IMR-90 (cell line): Measurements from ENCODE around the gene TSC2. TPM values are rescaled to one million over a fixed set of nuclear protein-coding genes. Genes with fewer than 3 reads are reported as not detected.
A peak's percentile ranks its signal among the peaks of the same experiment; 100 is the strongest.

Experiments
- ATAC-seq: fragments of 200-7000 bp; cut with Tn5 transposase; 2 replicates; pipeline ENCODE4 v1.9.1; 2020; ENCODE audit warnings: low read depth, mild to moderate bottlenecking, moderate library complexity
- BruUV-seq: library from RNA; stranded (reverse); fragments of 400-500 nt; replicated peaks from 2 replicates; lab custom pipeline; 2021; lab: Mats Ljungman, UMichigan
- CTCF ChIA-PET: fragments of 300-600 bp; formaldehyde crosslinking; extraction: SDS; loops from one replicate; lab custom pipeline; 2021; ENCODE audit warnings: antibody characterized with exemption; lab: Yijun Ruan, JAX
- POLR2A ChIA-PET: fragments of 300-600 bp; sonication (Branson Sonifier 250); formaldehyde crosslinking; loops from one replicate; lab custom pipeline; 2022; ENCODE audit warnings: antibody characterized with exemption; ENCODE audit not compliant: unreplicated experiment; lab: Charles Lee
- DNase-seq: peaks from one replicate; pipeline ENCODE4 v3.0.0; 2013
- H2AFZ ChIP-seq: replicated peaks from 2 replicates; pipeline ENCODE3; 2013; ENCODE audit warnings: low read length, mild to moderate bottlenecking; ENCODE audit not compliant: poor library complexity
- H2AK5ac ChIP-seq: 2 replicates; pipeline ENCODE4 v1.6.1; 2013; ENCODE audit warnings: low read depth, low read length, inconsistent platforms
- H2AK9ac ChIP-seq: replicated peaks from 2 replicates; pipeline ENCODE3; 2013; ENCODE audit warnings: mild to moderate bottlenecking, low read depth, low read length, moderate library complexity; ENCODE audit not compliant: poor library complexity
- H2BK120ac ChIP-seq: 2 replicates; pipeline ENCODE4 v1.6.1; 2013; ENCODE audit warnings: low read depth, low read length, inconsistent platforms
- H2BK15ac ChIP-seq: 3 replicates; pipeline ENCODE4 v1.6.1; 2013; ENCODE audit warnings: low read depth, low read length, inconsistent platforms
- H2BK20ac ChIP-seq: 2 replicates; pipeline ENCODE4 v1.6.1; 2013; ENCODE audit warnings: low read depth, mild to moderate bottlenecking, inconsistent platforms, low read length, moderate library complexity
- H2BK5ac ChIP-seq: 2 replicates; pipeline ENCODE4 v1.6.1; 2013; ENCODE audit warnings: mild to moderate bottlenecking, low read depth, low read length, inconsistent platforms; ENCODE audit not compliant: poor library complexity, severe bottlenecking
- H3K14ac ChIP-seq: replicated peaks from 2 replicates; pipeline ENCODE4 v1.6.1; 2013; ENCODE audit warnings: low read depth, low read length, inconsistent platforms
- H3K18ac ChIP-seq: 2 replicates; pipeline ENCODE4 v1.6.1; 2013; ENCODE audit warnings: low read depth, low read length, control low read depth
- H3K23ac ChIP-seq: 2 replicates; pipeline ENCODE4 v1.6.1; 2013; ENCODE audit warnings: low read depth, low read length, inconsistent platforms
- H3K27ac ChIP-seq: 2 replicates; pipeline ENCODE4 v1.5.1; 2013; ENCODE audit warnings: mild to moderate bottlenecking, control low read depth, low read length; ENCODE audit not compliant: insufficient read depth
- H3K27me3 ChIP-seq: 2 replicates; pipeline ENCODE4 v1.6.1; 2013; ENCODE audit warnings: low read length; ENCODE audit not compliant: control insufficient read depth, insufficient read depth
- H3K36me3 ChIP-seq: 2 replicates; pipeline ENCODE4 v1.6.1; 2013; ENCODE audit warnings: low read length, mixed read lengths; ENCODE audit not compliant: control insufficient read depth, insufficient read depth
- H3K4ac ChIP-seq: 2 replicates; pipeline ENCODE4 v1.6.1; 2013; ENCODE audit warnings: low read depth, low read length, inconsistent platforms
- H3K4me1 ChIP-seq: 2 replicates; pipeline ENCODE4 v1.6.1; 2013; ENCODE audit warnings: low read length, mixed read lengths; ENCODE audit not compliant: control insufficient read depth, insufficient read depth
- H3K4me2 ChIP-seq: 2 replicates; pipeline ENCODE4 v1.6.1; 2013; ENCODE audit warnings: low read depth, mild to moderate bottlenecking, control low read depth, low read length, moderate library complexity
- H3K4me3 ChIP-seq: 2 replicates; pipeline ENCODE4 v1.5.1; 2013; ENCODE audit warnings: low read depth, mild to moderate bottlenecking, control low read depth, low read length, moderate library complexity; ENCODE audit not compliant: insufficient read depth
- H3K56ac ChIP-seq: 2 replicates; pipeline ENCODE4 v1.6.1; 2013; ENCODE audit warnings: low read length, inconsistent platforms; ENCODE audit not compliant: insufficient read depth; ENCODE audit errors: extremely low read depth
- H3K79me1 ChIP-seq, 2 experiments: 2 replicates each; pipeline ENCODE4 v1.6.1; 2013; ENCODE audit warnings: low read length in 2 of 2, inconsistent platforms in 1 of 2, low read depth in 1 of 2
- H3K9ac ChIP-seq: 2 replicates; pipeline ENCODE4 v1.6.1; 2013; ENCODE audit warnings: low read depth, low read length, control low read depth
- H3K9me1 ChIP-seq: 2 replicates; pipeline ENCODE4 v1.6.1; 2013; ENCODE audit warnings: low read length, inconsistent platforms; ENCODE audit not compliant: insufficient read depth
- H3K9me3 ChIP-seq: 2 replicates; pipeline ENCODE4 v1.6.1; 2013; ENCODE audit warnings: low read length; ENCODE audit not compliant: control insufficient read depth, insufficient read depth
- H4K20me1 ChIP-seq: 2 replicates; pipeline ENCODE4 v1.6.1; 2013; ENCODE audit warnings: low read length, inconsistent platforms; ENCODE audit not compliant: insufficient read depth
- H4K5ac ChIP-seq: 2 replicates; pipeline ENCODE4 v1.6.1; 2013; ENCODE audit warnings: mild to moderate bottlenecking, low read depth, low read length, control low read depth
- H4K8ac ChIP-seq, 2 experiments: 2 replicates each; pipeline ENCODE4 v1.6.1; 2013; ENCODE audit warnings: low read depth in 2 of 2, low read length in 2 of 2, control low read depth in 1 of 2, inconsistent platforms in 1 of 2
- H4K91ac ChIP-seq: 2 replicates; pipeline ENCODE4 v1.6.1; 2013; ENCODE audit warnings: low read depth, low read length, inconsistent platforms; ENCODE audit not compliant: insufficient read depth
- FOS ChIP-seq: fragments of 150-350 bp; IDR thresholded peaks from 2 replicates; pipeline ENCODE4 v1.6.1; 2016; ENCODE audit warnings: low read depth, low read length
- MAFK ChIP-seq: IDR thresholded peaks from 2 replicates; pipeline ENCODE4 v1.6.1; 2012; ENCODE audit warnings: low read depth, low read length, improper control_type of control experiment
- MAZ ChIP-seq: IDR thresholded peaks from 2 replicates; pipeline ENCODE4 v1.6.1; 2012; ENCODE audit warnings: low read depth, mild to moderate bottlenecking, low read length, improper control_type of control experiment, moderate library complexity, borderline replicate concordance
- RAD21 ChIP-seq: IDR thresholded peaks from 2 replicates; pipeline ENCODE4 v1.6.1; 2012; ENCODE audit warnings: low read length, improper control_type of control experiment
- WGBS, 2 experiments: methylation state at CpG; one replicate each; pipeline versions ENCODE4 v1.1.5 to v1.1.7; 2013; ENCODE audit warnings: missing lambda C conversion rate in 2 of 2; ENCODE audit not compliant: insufficient read length in 1 of 2; ENCODE audit errors: extremely low coverage in 2 of 2; 5-methylcytosine and 5-hydroxymethylcytosine counted together
- dilution Hi-C: fragments of 300-500 bp; cut with HindIII; formaldehyde crosslinking; loops from one replicate; pipeline ENCODE4 v1.14.3; 2018; ENCODE audit warnings: low sequenced_read_pairs; ENCODE audit not compliant: unreplicated experiment
- in situ Hi-C: fragments of 300-500 bp; cut with MboI; formaldehyde crosslinking; loops from 3 replicates; pipeline ENCODE4 v1.14.3; 2019; ENCODE audit warnings: low sequenced_read_pairs, inconsistent platforms, mixed read lengths
- intact Hi-C: fragments of 100-400 bp; cut with micrococcal nuclease; formaldehyde crosslinking; loops from 2 replicates; pipeline ENCODE4 v1.10.0; 2022
- polyA plus RNA-seq, 3 experiments: library from polyadenylated mRNA; depleted of rRNA; stranded (reverse); fragments of >200 nt; gene quantifications; 2 replicates each; pipeline ENCODE4 v1.2.3, GENCODE V29; 2012; ENCODE audit warnings: low replicate concordance in 1 of 3
- total RNA-seq: library from RNA; depleted of rRNA; stranded (reverse); fragments of >200 nt; gene quantifications from 2 replicates; pipeline ENCODE4 v1.2.3, GENCODE V29; 2012
- TF ChIP-seq, protein P1 (sequence below): fragments of 150-350 bp; IDR thresholded peaks from 2 replicates; pipeline ENCODE4 v1.6.1; 2017; ENCODE audit warnings: mild to moderate bottlenecking, antibody characterized with exemption, low read length, low read depth

TSC2 gene
- total and polyA plus RNA-seq, 2 of the 4 experiments (the other 2 are of a cell fraction): 31.4 to 88.6 TPM

DNA sequence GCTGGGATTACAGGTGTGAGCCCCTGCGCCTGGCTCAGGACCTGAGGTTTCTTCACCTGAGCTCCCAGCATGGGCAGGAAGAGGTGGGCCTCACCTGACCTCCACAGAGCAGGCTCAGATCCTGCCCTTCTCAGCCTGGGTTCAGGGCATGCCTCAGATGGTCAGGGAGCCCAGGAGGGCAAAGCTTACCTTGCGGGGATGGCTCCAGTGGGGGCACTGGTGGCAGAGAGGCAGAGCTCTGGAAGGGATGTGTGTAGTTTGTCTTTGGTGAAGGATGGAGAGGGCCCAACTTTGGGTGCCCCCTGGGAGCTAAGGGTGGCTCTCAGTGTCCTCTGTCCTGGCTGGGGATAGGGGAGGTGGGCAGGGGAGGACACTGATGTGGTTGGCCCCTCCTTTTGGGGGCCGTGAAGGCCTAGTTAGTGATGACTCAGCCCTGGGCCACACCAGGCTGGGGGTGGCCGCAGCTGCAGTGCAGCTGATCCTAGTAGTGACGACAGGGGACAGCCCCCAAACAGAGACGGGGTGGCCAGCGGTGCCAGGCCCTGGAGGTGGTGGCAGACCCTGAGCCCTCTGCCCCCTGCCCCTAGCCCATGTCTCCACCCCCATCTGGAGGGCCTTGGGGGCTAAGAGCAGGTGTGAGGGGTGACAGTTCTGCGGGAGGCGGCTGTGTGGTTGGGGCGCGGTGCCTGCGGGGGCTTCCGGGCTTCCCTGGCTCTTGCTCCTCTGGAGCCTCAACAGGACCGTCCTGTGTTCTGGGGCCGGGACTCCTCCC lies 15.3 kb upstream of the TSC2 start:
- Histone ChIP-seq H3K27ac (peak overlapping the region; percentile 98), H3K9me1 (peaks cover 18% of the 10 kb centered on the region), H2AFZ (peak overlapping the region; percentile 83), H4K91ac (peak overlapping the region; percentile 100), H3K18ac (peak overlapping the region; percentile 11; the same call in 1 of the 2 replicates), H3K14ac (peak overlapping the region; percentile 41), H3K4ac (peak overlapping the region; percentile 99), H3K9me3 (no peaks in the 10 kb centered on the region), H4K5ac (peak overlapping the region; percentile 59), H2AK9ac (peak overlapping the region; percentile 100), H3K23ac (peak overlapping the region; percentile 65; the same call in 1 of the 2 replicates), H3K36me3 (peaks cover 33% of the 10 kb centered on the region), H2BK15ac (peak overlapping the region; percentile 98), H3K4me1 (peaks cover 54% of the 10 kb centered on the region), H4K8ac (peak overlapping the region; percentile 87 to 100), H3K9ac (peak overlapping the region; percentile 74), H3K4me2 (peak overlapping the region; percentile 31; the same call in 1 of the 2 replicates), H3K27me3 (no peaks in the 10 kb centered on the region), H4K20me1 (peaks cover 13% of the 10 kb centered on the region), H3K79me1 (peaks cover 17 to 79% of the 10 kb centered on the region in 2 experiments), H2AK5ac (peak overlapping the region; percentile 99), H2BK20ac (peak overlapping the region; percentile 58), H2BK5ac (peak overlapping the region; percentile 97), H3K4me3 (no peak overlapping the region), H2BK120ac (peak overlapping the region; percentile 97), H3K56ac (peak overlapping the region; percentile 57; the same call in 1 of the 2 replicates)
- peak; percentile 7; the same call in 1 of the 2 replicates for ATAC-seq
- dilution Hi-C loops (no loop called here), in situ Hi-C loops (no loop called here), intact Hi-C loops (no loop called here)
- DNase-seq: peak; percentile 49
- BruUV-seq: no TSS peak
- WGBS, 2 experiments: 20% methylated on average over 1 of the region's 15 CpGs; no CpG with 5 or more reads in 1 of the 2 experiments
- POLR2A ChIA-PET: interaction anchor here (1.2 kb wide), 1 partner anchor 12 kb away, joined by 6 read pairs; no protein-coding TSS in a partner anchor
- TF ChIP-seq MAFK (no peak), MAZ (peak; percentile 57; the same call in 1 of the 2 replicates), RAD21 (no peak), FOS (peak; percentile 34; the same call in 1 of the 2 replicates)
- TF ChIP-seq, protein P1, sequence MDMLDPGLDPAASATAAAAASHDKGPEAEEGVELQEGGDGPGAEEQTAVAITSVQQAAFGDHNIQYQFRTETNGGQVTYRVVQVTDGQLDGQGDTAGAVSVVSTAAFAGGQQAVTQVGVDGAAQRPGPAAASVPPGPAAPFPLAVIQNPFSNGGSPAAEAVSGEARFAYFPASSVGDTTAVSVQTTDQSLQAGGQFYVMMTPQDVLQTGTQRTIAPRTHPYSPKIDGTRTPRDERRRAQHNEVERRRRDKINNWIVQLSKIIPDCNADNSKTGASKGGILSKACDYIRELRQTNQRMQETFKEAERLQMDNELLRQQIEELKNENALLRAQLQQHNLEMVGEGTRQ: no peak
- CTCF ChIA-PET: interaction anchor here (1.0 kb wide), 1 partner anchor 114 kb away, joined by 3 read pairs; no protein-coding TSS in a partner anchor
